ENCODE results near the gene FAM135A.

- TF ChIP-seq CTCF (IDR thresholded peaks at IDR 0.05) = no peak
- no peak for TF ChIP-seq POLR2A (IDR thresholded peaks at IDR 0.05)
Measured at GRCh38 chr6:70415247-70415646, 1.9 kb downstream of the FAM135A start.
